Measurements from ENCODE around the gene NMB.
"Not testable (repeated sequence)": the region's sequence is repeated elsewhere in the genome, so short reads cannot be mapped to it uniquely, and the experiment has no call there.

The NMB gene, protein sequence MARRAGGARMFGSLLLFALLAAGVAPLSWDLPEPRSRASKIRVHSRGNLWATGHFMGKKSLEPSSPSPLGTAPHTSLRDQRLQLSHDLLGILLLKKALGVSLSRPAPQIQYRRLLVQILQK

DNA sequence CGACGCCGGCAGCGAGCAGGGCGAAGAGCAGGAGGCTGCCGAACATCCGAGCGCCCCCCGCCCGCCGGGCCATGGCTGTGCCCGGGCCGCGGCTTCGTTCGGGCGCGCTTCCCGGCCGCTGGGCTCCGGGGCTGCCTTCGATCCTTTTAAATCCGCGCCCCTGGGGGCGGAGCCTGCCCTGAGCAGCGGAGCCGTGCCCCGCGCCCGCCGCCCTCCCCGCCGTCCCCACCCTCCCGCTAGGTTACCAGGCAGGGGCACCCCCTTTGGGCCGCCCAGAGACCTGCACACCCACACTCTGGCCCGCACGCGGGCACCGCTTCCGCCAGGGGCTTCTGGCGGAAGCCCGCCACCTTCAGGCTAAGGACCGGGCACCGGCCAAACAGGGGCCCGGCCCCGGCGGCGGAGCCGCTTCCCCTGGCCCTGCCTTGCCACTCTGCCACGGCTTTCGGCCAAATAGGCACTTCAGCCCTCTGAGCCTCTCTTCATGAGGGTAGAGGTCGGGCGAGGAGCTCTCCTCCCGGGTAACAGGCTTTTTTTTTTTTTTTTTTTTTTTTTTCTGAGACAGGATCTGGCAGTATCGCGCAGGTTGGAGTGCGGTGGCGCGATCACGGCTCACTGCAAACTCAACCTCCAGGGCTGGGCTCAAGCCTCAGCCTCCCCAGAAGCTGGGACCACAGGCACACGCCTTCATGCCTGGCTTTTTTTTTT lies at the start of gene NMB:
NMB (minus strand) TSS at position 120 of the 708 bp plus-strand sequence; CDS start at position 73, 47 bp downstream.
- peak in 51 of 58 donors; percentile 18 to 79 (median 57) for DNase-seq

DNA sequence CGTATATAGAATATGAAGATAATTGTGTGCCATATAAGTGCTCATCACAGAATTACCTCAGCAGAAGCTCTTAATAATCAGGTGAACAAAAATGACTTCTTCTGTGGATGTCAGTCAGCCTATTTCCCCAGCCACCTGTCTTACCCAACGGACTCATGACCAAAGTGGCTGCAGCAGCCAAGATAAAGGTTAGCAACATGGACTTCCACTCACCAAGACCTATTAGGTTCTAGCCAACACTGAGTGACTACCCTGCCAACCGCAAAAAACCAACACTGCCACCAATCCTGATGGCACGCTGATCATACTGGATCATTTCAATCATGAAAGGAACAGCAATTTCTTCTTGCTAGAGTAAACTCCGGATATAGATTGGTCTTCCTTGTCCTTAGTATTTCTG lies 45.8 kb upstream of the NMB start:
- no peak for DNase-seq

DNA sequence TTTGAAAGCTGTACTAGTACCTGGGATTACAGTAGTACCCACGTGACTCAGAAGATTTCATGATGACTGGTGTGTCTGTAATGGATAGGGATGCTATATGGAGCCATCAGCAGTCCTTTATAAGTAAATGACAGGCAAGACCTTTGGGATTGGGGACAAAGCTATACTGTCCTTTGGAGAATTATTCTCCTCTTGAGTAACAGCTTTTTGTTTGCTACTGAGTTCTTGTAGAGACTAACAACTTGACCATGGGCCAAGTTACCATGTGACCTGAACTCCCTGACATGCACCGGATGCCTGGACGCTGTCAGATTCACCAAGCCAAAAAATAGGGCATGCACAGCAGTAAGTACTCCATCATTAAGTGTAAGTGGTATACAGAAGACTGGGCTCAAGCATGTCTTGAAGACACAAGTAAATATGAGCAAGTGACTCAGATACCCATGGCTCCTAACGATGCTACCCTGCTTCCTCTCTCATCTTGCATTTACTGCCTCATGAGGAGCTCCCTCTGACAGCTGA lies 45.0 kb upstream of the NMB start:
- DNase-seq: peak in 17 of 58 donors; percentile 2 to 57 (median 19)

DNA sequence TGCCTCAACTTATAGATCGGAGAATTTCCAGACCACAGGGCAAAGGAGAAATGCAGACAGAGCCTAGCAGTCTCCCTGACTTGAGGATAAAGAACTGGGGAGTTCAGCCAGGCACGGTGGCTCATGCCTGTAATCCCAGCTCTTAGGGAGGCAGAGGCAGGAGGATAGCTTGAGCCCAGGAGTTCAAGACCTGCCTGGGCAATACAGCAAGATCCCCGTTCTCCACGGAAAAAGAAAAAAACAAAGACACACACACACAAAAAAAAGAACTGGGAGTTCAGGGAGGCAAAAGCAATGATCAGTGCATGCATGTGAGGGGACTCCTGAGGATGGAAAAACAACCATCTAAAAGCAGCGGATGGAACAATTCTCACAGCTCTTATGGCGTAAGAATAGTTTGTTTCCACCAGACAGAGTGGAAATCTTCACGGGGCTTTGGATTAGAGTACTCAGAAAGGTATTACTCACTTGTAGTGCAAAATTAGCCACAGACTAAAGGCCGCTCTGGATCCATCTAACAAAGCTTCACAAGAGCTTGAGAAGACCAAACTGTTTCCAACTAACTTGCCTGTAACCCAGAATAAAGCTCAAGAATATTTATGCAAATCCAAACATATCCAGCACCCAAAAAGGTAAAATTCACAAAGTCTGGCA lies 41.7 kb upstream of the NMB start:
- no peak for DNase-seq

DNA sequence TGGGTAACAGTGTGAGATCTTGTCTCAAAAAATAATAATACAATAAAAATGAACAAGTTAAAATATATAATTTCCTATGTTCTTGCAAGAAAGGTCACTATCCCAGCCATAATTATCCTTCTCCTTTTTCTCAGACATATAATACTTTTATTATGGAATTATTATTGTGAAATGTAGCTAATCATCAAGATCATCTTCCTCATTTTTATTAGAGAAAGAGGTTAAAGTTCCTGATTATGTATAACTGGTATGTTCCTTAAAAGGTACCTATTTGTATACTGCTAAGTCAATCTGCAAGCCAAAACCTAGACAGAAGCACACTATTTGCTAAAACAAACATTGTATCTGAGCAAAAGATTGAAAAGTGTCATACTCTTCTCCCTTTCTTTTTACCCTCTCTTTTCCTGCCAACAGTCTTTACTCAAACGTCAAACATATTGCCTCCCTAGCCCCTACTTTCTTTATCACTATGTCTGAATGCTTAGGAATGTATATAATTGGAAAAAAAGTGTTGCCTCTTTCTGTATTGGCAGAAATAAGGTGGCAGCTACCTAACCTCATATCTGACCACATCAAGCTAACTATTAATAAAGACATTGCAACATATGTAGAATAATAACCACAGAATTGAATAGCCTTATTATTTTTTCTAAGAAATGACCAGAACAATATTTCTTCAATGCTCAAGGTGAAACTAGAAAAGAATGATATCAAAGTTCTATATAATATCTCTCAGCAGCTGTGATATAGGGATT lies 39.4 kb upstream of the NMB start:
- no peak for DNase-seq

DNA sequence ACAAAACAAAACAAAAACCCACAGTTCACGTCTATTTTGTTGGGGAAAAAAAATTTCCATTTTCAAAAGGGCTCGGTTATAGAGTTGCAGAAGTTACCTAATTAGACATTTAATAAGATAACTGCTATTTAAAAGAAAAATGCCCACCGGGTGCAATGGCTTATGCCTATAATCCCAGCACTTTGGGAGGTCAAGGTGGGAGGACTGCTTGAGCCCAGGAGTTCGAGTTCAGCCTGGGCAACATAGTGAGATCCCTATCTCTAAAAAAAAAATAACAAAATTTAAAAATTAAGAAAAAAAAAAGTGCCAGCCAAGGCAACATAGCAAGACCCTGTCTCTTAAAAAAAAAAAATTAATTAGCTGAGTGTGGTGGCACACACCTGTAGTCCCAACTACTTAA lies 38.8 kb upstream of the NMB start:
- no peak for DNase-seq

DNA sequence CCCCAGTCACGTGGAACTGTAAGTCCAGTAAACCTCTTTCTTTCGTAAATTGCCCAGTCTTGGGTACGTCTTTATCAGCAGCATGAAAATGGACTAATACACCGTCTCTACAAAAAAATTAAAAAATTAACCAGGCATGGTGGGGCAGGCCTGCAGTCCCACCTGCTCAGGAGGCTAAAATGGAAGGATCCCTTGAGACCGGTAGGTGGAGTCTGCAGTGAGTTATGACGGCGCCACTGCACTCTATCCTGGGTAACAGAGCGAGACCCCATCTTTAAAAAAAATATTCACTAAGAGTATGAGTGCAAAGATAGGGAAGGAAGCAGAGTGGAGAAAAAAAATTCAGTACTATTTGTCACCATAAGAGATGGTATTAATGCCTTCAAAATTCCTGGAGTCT lies 32.3 kb upstream of the NMB start:
- no peak for DNase-seq

DNA sequence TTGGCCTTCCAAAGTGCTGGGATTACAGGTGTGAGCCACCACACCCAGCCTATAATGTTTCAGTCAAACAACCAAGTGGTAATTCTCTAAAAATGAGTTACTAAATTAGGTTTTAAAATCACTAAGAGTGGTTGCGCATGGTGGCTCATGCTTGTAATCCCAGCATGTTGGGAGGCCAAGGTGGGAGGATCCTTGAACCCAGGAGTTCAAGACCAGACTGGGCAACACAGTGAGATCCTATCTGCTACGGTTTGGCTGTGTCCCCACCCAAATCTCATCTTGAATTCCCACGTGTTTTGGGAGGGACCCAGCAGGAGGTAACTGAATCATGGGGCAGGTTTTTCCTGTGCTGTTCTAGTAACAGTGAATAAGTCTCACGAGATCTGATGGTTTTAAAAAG lies 31.9 kb upstream of the NMB start:
- no peak for DNase-seq

DNA sequence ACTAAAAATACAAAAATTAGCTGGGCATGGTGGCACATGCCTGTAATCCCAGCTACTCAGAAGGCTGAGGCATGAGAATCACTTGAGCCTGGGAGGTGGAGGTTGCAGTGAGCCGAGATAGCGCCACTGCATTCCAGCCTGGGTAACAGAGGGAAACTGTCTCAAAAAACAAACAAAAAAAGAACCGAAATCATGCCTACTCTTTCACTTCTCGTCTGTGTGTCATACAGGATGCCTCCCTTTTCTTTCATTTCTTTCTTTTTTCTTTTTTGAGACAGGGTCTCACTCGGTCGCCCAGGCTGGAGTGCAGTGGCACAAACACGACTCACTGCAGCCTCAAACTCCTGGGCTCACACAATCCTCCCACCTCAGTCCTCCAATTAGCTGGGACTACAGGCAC lies 28.4 kb upstream of the NMB start:
- DNase-seq: not testable (repeated sequence)

DNA sequence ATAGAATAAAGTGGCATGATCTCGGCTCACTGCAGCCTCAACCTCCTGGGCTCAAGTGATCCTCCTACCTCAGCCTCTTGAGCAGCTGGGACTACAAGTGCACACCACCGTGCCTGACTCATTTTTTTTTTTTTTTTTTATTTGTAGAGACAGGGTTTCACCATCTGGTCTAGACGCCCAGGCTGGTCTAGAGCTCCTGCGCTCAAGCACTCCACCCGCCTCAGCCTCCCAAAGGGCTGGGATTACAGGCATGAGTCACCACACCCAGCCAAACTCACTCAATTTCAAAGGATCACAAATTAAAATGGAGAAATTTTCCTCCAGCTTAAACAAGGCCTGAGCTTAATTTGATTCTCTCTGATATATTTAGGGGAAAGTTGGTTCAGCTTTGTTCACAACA lies 27.3 kb upstream of the NMB start:
- DNase-seq: peak in 15 of 58 donors; percentile 2 to 31 (median 4)

DNA sequence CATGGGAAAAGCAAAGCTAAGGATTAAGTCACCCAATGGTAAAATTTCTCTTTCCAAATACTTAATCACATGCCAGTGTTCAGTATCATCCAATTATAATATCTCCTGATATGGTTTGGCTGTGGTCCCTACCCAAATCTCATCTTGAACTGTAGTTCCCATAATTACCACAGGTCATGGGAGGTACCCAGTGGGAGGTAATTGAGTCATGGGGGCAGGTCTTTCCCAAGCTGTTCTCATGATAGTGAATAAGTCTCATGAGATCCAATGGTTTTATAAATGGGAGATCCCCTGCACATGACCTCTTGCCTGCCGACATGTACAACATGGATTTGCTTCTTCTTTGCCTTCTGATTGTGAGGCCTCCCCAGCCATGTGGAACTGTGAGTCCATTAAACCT lies 26.1 kb upstream of the NMB start:
- DNase-seq: no peak

DNA sequence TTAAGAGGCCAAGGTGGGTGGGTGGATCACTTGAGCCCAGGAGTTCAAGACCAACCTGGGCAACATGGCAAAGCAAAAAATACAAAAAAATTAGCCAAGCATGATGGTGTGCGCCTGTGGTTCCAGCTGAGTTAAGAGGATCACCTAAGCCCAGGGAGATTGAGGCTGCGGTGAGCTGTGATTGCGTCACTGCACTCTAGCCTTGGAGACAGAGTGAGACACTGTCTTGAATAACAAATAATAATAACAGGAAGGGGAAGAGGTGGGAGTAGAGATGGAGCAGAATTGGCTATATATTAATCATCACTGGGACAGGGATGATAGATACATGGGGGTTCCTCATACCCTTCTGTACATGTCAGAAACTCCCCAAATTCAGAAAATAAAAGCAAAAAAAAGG lies 23.8 kb upstream of the NMB start:
- DNase-seq: no peak

DNA sequence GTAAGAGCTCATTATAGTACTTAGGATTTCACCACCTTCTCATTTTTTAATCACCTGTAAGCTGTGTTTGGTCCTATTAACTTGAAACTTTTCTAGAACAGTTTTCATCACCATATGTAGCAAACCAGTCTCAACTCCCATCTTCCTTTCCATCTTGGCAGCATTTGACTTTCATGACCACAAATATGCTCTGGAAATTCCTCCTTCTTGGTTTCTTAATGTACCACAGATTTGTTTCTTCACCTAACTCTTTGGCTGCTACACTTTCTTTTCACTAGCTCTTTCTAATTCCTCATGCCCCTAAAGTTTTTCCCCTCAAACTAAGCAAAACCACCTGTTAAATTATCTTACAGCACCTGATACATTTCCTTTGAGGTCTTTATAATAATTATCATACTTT lies 13.2 kb upstream of the NMB start:
- DNase-seq: no peak

DNA sequence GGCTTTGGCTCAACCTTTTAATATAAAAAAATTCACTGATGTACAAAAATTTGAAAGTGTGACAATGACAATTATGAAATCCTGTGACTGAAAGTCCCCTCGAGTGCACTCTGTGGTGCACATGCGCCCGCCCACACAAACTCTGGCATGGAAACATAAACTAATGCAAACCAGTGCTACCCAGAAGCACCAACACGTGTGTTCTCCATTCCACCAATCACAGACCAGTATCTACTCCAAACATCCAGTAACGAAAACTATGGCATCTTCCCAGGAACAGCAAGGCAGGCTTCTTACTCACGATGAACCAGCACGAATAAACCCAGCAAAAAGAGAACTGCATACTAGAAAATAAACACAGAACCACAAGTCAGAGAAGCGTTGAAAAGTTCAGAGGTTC lies 11.7 kb upstream of the NMB start:
- no peak for DNase-seq

DNA sequence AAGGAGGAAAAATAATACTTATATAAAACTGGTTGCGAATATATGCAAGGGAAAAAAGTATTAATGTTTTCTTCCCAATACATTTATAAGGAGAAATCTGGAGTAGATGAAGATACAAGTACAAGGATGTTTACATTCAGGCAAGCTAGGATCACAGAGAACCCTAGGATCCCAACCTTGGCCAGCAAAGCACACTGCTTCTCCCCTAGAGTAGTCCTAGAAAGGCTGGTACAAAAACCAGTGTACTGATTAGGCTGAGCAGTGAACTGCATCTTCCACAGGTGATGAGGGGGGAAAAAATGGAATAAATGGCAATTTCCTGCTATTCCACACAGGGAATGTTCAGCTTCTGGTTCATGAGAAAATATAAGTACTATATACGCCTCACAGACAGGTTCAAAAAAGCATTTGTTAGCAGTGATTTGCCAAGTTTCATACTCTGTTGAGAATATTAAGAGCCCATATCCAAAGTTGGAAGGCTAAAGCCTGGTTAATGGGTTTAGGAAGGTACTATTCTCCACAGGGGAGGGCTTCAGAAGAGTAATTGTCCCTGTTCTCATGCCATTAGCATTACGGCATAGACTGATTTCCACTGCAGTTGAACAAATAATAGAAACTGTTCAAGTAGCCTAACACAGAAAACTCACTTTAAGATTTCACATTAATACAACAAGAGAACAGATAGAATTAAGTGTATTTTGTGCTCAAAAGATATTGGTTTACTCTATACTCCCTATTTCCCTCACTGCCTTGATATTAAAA lies 10.4 kb upstream of the NMB start:
- DNase-seq: no peak

DNA sequence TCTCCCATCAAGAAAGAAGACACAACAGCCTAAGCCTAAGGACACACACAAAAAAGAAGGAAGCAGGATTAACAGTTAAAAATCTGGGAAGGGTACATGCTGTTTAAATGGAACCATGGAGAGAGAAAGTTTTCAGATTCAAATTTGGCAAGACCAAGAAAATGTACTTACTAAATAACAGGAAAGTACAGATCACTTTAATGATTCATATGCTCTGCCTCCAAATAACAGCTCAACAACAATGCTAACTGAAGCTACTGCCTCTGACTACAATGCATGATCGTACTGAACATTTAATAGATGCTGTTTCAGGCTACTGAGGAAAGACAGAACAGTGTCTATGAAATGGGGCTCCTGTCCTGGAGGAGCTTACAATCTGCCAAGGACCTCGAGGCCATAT lies 8.4 kb upstream of the NMB start:
- DNase-seq: no peak

DNA sequence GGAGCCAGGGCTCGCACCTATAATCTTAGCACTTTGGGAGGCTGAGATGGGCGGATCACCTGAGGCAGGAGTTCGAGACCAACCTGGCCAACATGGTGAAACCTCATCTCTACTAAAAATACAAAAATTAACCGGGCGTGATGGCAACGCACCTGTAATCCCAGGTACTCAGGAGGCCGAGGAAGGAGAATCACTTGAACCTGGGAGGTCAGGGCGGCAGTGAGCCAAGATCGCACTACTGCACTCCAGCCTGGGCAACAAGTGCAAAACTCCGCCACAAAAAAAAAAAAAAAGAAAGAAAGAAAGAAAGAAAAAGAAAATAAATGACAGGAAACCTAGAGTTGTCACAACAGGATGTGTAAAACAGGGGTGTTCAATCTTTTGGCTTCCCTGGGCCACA lies 3.0 kb upstream of the NMB start:
- no peak for DNase-seq

DNA sequence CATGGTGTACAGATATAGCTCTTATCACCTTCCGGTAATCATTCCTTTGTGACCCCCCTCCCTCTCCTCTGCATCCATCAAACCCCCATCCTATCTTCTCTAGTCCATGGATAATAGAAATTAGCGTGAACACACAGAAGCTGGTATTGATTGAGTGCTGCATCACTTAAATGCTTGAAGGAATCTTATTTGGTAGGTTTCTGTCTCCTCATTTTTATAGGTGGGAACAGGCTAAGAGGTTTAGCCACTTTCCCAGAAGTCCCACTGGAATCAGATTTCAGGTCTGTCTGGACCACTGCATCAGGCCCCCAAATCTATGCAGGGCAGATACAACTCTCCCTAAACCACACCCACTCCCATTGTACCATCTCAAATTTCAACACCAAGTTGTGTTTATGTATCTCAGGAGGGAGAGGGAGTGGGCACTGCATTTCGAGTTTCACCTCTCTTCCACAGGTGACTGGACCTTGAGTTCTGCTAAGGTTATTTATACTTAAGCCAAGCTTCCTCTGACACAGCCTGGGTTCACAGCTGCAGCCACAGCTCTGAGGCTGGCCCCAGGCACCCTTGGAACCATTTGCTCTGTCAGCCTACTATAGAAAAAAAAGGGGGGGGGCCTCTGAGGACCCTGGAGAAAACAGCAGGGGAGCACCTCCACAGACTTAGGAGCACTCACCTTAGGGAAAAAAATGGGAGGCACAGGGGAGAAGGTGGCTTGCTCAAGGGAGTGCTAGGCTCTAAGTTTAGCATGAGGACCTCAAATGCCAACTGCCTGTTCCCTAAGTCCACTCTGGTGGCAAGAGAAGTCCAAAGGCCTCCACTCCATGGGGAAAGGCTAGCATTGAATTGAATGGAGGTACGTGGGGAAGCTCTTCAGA lies 2.1 kb upstream of the NMB start:
- DNase-seq: no peak

DNA sequence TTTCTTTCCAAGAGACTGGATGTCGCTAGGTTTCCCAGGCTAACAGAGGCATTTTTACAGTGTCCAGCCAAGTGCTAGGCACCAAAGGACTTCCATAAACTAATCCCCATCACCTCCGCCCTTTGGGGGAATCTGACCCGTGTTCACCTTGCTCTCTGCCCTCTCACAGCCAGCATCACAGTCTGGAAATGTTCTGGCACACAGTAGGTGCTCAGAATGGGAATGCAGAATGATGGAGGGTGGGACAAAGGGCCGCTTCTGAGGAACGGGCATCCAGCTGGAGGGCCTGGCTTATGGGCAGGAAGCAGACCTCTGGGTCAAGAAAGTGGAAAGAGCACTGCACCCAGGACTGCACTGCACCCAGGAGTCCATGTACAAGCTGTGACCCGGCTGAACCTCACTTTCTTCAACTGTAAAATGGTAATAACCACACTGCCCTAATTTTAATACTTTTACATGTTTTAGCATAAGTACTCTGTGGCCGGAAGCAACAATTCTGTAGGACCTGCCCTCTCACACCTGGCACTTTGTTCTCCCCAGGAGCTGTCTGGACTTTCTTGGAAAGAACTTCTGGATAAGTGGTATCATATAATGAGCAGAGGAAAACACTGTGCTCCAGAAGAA lies 901 bp upstream of the NMB start:
- no peak for DNase-seq

DNA sequence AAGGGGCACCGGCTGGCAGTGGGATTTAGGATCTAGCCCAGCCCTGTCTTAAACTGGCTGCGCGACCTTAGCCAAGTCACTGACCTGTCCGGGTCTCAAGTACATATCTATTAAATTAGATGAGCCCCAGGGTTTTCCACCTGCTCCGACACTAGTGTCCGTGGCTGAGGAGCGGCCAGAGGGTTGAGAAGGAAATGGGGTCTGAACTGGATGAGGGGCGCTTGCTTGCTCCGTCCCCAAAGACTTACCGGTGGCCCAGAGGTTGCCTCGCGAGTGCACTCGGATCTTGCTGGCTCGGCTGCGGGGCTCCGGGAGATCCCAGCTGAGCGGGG lies 285 bp downstream of the NMB start:
- no peak for DNase-seq
